HEK293 (cell line): Measurements from ENCODE around the gene CDK11B.

Experiments used
- GLIS1 ChIP-seq: fragments of 450-650 bp; formaldehyde crosslinking; IDR thresholded peaks from 2 replicates; pipeline ENCODE4 v1.5.1; 2016; ENCODE audit warnings: missing biosample characterization, missing genetic modification characterization
- HIC1 ChIP-seq: fragments of 450-650 bp; formaldehyde crosslinking; IDR thresholded peaks from 2 replicates; pipeline ENCODE4 v1.5.1; 2016; ENCODE audit warnings: missing biosample characterization, missing genetic modification characterization
- HOXA7 ChIP-seq: sonication (generic); formaldehyde crosslinking; IDR thresholded peaks from 2 replicates; pipeline ENCODE4 v1.8.1; 2022; ENCODE audit warnings: missing genetic modification reagents, borderline replicate concordance
- KLF17 ChIP-seq: fragments of 450-650 bp; formaldehyde crosslinking; IDR thresholded peaks from 2 replicates; pipeline ENCODE4 v1.5.1; 2016; ENCODE audit warnings: missing biosample characterization, missing genetic modification characterization
- OSR2 ChIP-seq: fragments of 450-650 bp; formaldehyde crosslinking; IDR thresholded peaks from 2 replicates; pipeline ENCODE4 v1.5.1; 2016; ENCODE audit warnings: missing biosample characterization, missing genetic modification characterization
- ZBTB20 ChIP-seq: fragments of 450-650 bp; formaldehyde crosslinking; IDR thresholded peaks from 2 replicates; pipeline ENCODE4 v1.5.1; 2016; ENCODE audit warnings: missing biosample characterization, missing genetic modification characterization
- ZBTB26 ChIP-seq: fragments of 450-650 bp; formaldehyde crosslinking; optimal IDR thresholded peaks from 2 replicates; pipeline ENCODE3; 2016; ENCODE audit warnings: missing biosample characterization, mild to moderate bottlenecking, missing genetic modification characterization
- ZBTB6 ChIP-seq: fragments of 450-650 bp; formaldehyde crosslinking; IDR thresholded peaks from 2 replicates; pipeline ENCODE4 v1.5.1; 2017; ENCODE audit warnings: missing biosample characterization, missing genetic modification characterization
- ZFHX2 ChIP-seq: fragments of 450-650 bp; formaldehyde crosslinking; conservative IDR thresholded peaks from 2 replicates; pipeline ENCODE4 v1.5.1; 2016; ENCODE audit warnings: missing biosample characterization, missing genetic modification characterization
- ZNF114 ChIP-seq: fragments of 450-650 bp; formaldehyde crosslinking; IDR thresholded peaks from 2 replicates; pipeline ENCODE4 v1.5.0; 2017; ENCODE audit warnings: missing biosample characterization, missing genetic modification characterization
- ZNF169 ChIP-seq: fragments of 450-650 bp; formaldehyde crosslinking; IDR thresholded peaks from 2 replicates; pipeline ENCODE4 v1.5.1; 2016; ENCODE audit warnings: missing biosample characterization, missing genetic modification characterization
- ZNF19 ChIP-seq: fragments of 450-650 bp; formaldehyde crosslinking; IDR thresholded peaks from 2 replicates; pipeline ENCODE4; 2016; ENCODE audit warnings: missing biosample characterization, missing genetic modification characterization, low read depth
- ZNF214 ChIP-seq: fragments of 450-650 bp; formaldehyde crosslinking; IDR thresholded peaks from 2 replicates; pipeline ENCODE4 v1.5.1; 2017; ENCODE audit warnings: missing biosample characterization, mild to moderate bottlenecking, missing genetic modification characterization, borderline replicate concordance
- ZNF24 ChIP-seq: fragments of 450-650 bp; formaldehyde crosslinking; IDR thresholded peaks from 2 replicates; pipeline ENCODE4 v1.5.1; 2016; ENCODE audit warnings: missing biosample characterization, missing genetic modification characterization
- ZNF26 ChIP-seq: fragments of 450-650 bp; formaldehyde crosslinking; IDR thresholded peaks from 2 replicates; pipeline ENCODE4 v1.5.1; 2016; ENCODE audit warnings: missing biosample characterization, missing genetic modification characterization
- ZNF394 ChIP-seq: fragments of 450-650 bp; formaldehyde crosslinking; IDR thresholded peaks from 2 replicates; pipeline ENCODE4 v1.5.1; 2016; ENCODE audit warnings: missing biosample characterization, missing genetic modification characterization, mild to moderate bottlenecking, moderate library complexity, borderline replicate concordance
- ZNF510 ChIP-seq: fragments of 450-650 bp; formaldehyde crosslinking; IDR thresholded peaks from 2 replicates; pipeline ENCODE4 v1.5.1; 2018; ENCODE audit warnings: mild to moderate bottlenecking, missing genetic modification characterization, missing biosample characterization; ENCODE audit not compliant: insufficient replicate concordance
- ZNF530 ChIP-seq: fragments of 450-650 bp; formaldehyde crosslinking; IDR thresholded peaks from 2 replicates; pipeline ENCODE4 v1.5.1; 2016; ENCODE audit warnings: low read depth, missing biosample characterization, missing genetic modification characterization
- ZNF555 ChIP-seq: fragments of 450-650 bp; formaldehyde crosslinking; conservative IDR thresholded peaks from 2 replicates; pipeline ENCODE4 v1.5.1; 2017; ENCODE audit warnings: missing biosample characterization, mild to moderate bottlenecking, missing genetic modification characterization, inconsistent platforms
- ZNF571 ChIP-seq: fragments of 450-650 bp; formaldehyde crosslinking; IDR thresholded peaks from 2 replicates; pipeline ENCODE4 v1.5.0; 2017; ENCODE audit warnings: missing biosample characterization, missing genetic modification characterization
- ZNF621 ChIP-seq: fragments of 450-650 bp; formaldehyde crosslinking; IDR thresholded peaks from 2 replicates; pipeline ENCODE4 v1.5.1; 2017; ENCODE audit warnings: missing biosample characterization, missing genetic modification characterization
- ZNF626 ChIP-seq: fragments of 450-650 bp; sonication (Bioruptor Pico); formaldehyde crosslinking; IDR thresholded peaks from 2 replicates; pipeline ENCODE4 v1.5.1; 2018; ENCODE audit warnings: missing biosample characterization, missing genetic modification characterization, inconsistent platforms
- ZNF639 ChIP-seq: fragments of 450-650 bp; formaldehyde crosslinking; IDR thresholded peaks from 2 replicates; pipeline ENCODE4 v1.5.1; 2016; ENCODE audit warnings: missing biosample characterization, missing genetic modification characterization
- ZNF658 ChIP-seq: fragments of 450-650 bp; formaldehyde crosslinking; IDR thresholded peaks from 2 replicates; pipeline ENCODE4; 2016; ENCODE audit warnings: missing biosample characterization, missing genetic modification characterization
- ZNF670 ChIP-seq: fragments of 450-650 bp; formaldehyde crosslinking; IDR thresholded peaks from 2 replicates; pipeline ENCODE4 v1.5.1; 2016; ENCODE audit warnings: missing biosample characterization, missing genetic modification characterization, low read depth
- ZNF692 ChIP-seq: fragments of 450-650 bp; formaldehyde crosslinking; IDR thresholded peaks from 2 replicates; pipeline ENCODE4 v1.5.1; 2016; ENCODE audit warnings: missing biosample characterization, missing genetic modification characterization
- ZNF76 ChIP-seq: fragments of 450-650 bp; formaldehyde crosslinking; IDR thresholded peaks from 2 replicates; pipeline ENCODE4; 2016; ENCODE audit warnings: low read depth, missing biosample characterization, missing genetic modification characterization, borderline replicate concordance
- ZNF837 ChIP-seq: fragments of 450-650 bp; formaldehyde crosslinking; IDR thresholded peaks from 2 replicates; pipeline ENCODE4 v1.5.1; 2016; ENCODE audit warnings: missing biosample characterization, missing genetic modification characterization

Gene CDK11B

GRCh38 chr1:1615256-1616044 is 43.4 kb downstream of the CDK11B start, which contains the start of gene MIB2 (continued):
- TF ChIP-seq ZNF658 (tag by site-specific recombination) (no peak), GLIS1 (peak; percentile 72), ZNF510 (tag by site-specific recombination) (no peak), ZNF19 (tag by site-specific recombination) (no peak), ZNF394 (tag by site-specific recombination) (peak; percentile 42; the same call in 1 of the 2 replicates), ZNF670 (no peak), ZNF76 (tag by site-specific recombination) (peak; percentile 92), ZNF214 (tag by site-specific recombination) (no peak), ZNF639 (tag by site-specific recombination) (no peak; the same call in 1 of the 2 replicates), ZNF26 (tag by site-specific recombination) (no peak), ZBTB6 (tag by site-specific recombination) (no peak), ZNF24 (tag by site-specific recombination) (0 out of 2 replicates have a peak, but pooled peaks have one; percentile 41), ZNF169 (tag by site-specific recombination) (no peak), ZNF114 (no peak), ZNF837 (0 out of 2 replicates have a peak, but pooled peaks have one; percentile 33), KLF17 (tag by site-specific recombination) (peak; percentile 96), ZFHX2 (peak; percentile 93), ZNF692 (tag by site-specific recombination) (peak; percentile 96), HOXA7 (no peak), ZNF530 (tag by site-specific recombination) (no peak), HIC1 (tag by site-specific recombination) (0 out of 2 replicates have a peak, but pooled peaks have one; percentile 35), ZNF626 (tag by site-specific recombination) (no peak), ZBTB20 (tag by site-specific recombination) (peak; percentile 90; the same call in 1 of the 2 replicates), OSR2 (tag by site-specific recombination) (peak; percentile 18; the same call in 1 of the 2 replicates), ZNF621 (tag by site-specific recombination) (no peak), ZBTB26 (tag by site-specific recombination) (peak; percentile 94), ZNF571 (no peak), ZNF555 (tag by site-specific recombination) (no peak)
